GM23248 (cell line): ENCODE data around the gene MYCN.

Experiments used
- EZH2 ChIP-seq: fragments of 200-600 bp; sonication (generic); IDR thresholded peaks from 2 replicates; pipeline ENCODE4 v1.6.1; 2018; ENCODE audit warnings: antibody characterized with exemption, mild to moderate bottlenecking; ENCODE audit not compliant: insufficient read depth, poor library complexity, severe bottlenecking
- EZH2phosphoT487 ChIP-seq: fragments of 200-600 bp; sonication (generic); IDR thresholded peaks from 2 replicates; pipeline ENCODE4 v1.6.1; 2018; ENCODE audit warnings: antibody characterized with exemption, moderate library complexity, mild to moderate bottlenecking, low read depth; ENCODE audit not compliant: insufficient read depth

DNA sequence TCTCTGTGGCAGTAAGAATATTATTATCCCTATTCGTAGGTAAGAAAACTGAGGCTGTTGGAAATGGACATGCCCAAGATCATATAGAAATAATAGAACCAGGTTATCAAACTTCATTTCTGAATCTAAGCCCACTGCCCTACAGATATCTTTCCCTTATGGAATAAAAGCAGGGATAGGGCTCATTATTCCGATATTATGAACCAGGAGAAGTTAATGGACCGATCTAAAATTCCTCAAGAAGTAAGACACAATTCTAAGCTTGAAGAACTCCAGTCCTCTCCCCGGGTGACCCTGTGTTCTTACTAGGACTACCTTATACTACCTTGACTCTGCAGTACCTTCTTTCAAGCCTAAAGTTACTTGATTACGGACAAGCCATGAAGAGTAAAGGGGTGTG, 8.4 kb upstream of the MYCN start:
- TF ChIP-seq EZH2 (no peak), EZH2phosphoT487 (no peak)
